ENCODE data around the gene ATP6V1F. TPM values are rescaled to one million over a fixed set of nuclear protein-coding genes. Genes with fewer than 3 reads are reported as not detected.

The ATP6V1F gene
- total RNA-seq, 4 donors from 2014 or later: 67.7 to 101 (median 84.5) TPM

- peak overlapping the region in 3 of 4 donors; percentile 35 to 48 (median 40) for H3K27ac ChIP-seq
- no peak for TF ChIP-seq POLR2AphosphoS5 (IDR thresholded peaks at IDR 0.05)
- no peak for TF ChIP-seq CTCF (IDR thresholded peaks at IDR 0.05)
- TF ChIP-seq EP300 (IDR thresholded peaks at IDR 0.05): no peak
- TF ChIP-seq POLR2A (IDR thresholded peaks at IDR 0.05): no peak
- no peaks in the 10 kb centered on the region for H3K27me3 ChIP-seq
- H3K4me3 ChIP-seq: no peak overlapping the region
- H3K4me1 ChIP-seq: peaks cover 0 to 13% (median 0%) of the 10 kb centered on the region in 3 donors
- no peaks in the 10 kb centered on the region for H3K9me3 ChIP-seq
- WGBS, 2 donors (ENCODE audit: low coverage in 1 of 2): 80% methylated on average over 3 of the region's 19 CpGs; no CpG with 5 or more reads in 1 of the 2 donors
- no peak for ATAC-seq
- peaks cover 0 to 100% of the 10 kb centered on the region in 2 donors for H3K36me3 ChIP-seq
Measured at GRCh38 chr7:128845987-128846386, 16.7 kb upstream of the ATP6V1F start.

- TF ChIP-seq POLR2AphosphoS5 (IDR thresholded peaks at IDR 0.05) (no peak), EP300 (IDR thresholded peaks at IDR 0.05) (no peak), CTCF (IDR thresholded peaks at IDR 0.05) (no peak), POLR2A (IDR thresholded peaks at IDR 0.05) (no peak)
- peaks cover 0 to 3% (median 0%) of the 10 kb centered on the region in 3 donors for H3K4me1 ChIP-seq
- no peaks in the 10 kb centered on the region for H3K9me3 ChIP-seq
- no peak overlapping the region for H3K4me3 ChIP-seq
- H3K27me3 ChIP-seq: no peaks in the 10 kb centered on the region
- no peak for ATAC-seq
- peaks cover 0 to 100% of the 10 kb centered on the region in 2 donors for H3K36me3 ChIP-seq
- 71 to 77% methylated on average over 6 to 9 of the region's 14 CpGs for WGBS, 2 donors (ENCODE audit: low coverage in 1 of 2)
- H3K27ac ChIP-seq: no peak overlapping the region
Measured at GRCh38 chr7:128846781-128847444, 15.7 kb upstream of the ATP6V1F start.

GRCh38 chr7:128847721-128848211 is 14.9 kb upstream of the ATP6V1F start:
- Histone ChIP-seq H3K27me3 (no peaks in the 10 kb centered on the region), H3K36me3 (peaks cover 0 to 100% of the 10 kb centered on the region in 2 donors), H3K4me1 (no peaks in the 10 kb centered on the region), H3K9me3 (no peaks in the 10 kb centered on the region), H3K27ac (peak overlapping the region in 3 of 4 donors; percentile 6 to 37 (median 18)), H3K4me3 (no peak overlapping the region)
- no peak for ATAC-seq
- WGBS, 2 donors (ENCODE audit: low coverage in 1 of 2): no CpG with 5 or more reads among the region's 17 CpGs
- TF ChIP-seq POLR2A (IDR thresholded peaks at IDR 0.05): no peak

- Histone ChIP-seq H3K4me3 (no peak overlapping the region), H3K27ac (peak overlapping the region in 3 of 4 donors; percentile 6 to 37 (median 18)), H3K4me1 (no peaks in the 10 kb centered on the region), H3K27me3 (no peaks in the 10 kb centered on the region), H3K36me3 (peaks cover 0 to 100% of the 10 kb centered on the region in 2 donors), H3K9me3 (no peaks in the 10 kb centered on the region)
- no peak for ATAC-seq
- WGBS, 2 donors (ENCODE audit: low coverage in 1 of 2): 71 to 80% methylated on average over 1 to 4 of the region's 31 CpGs
- no peak for TF ChIP-seq EP300 (IDR thresholded peaks at IDR 0.05)
- TF ChIP-seq POLR2A (IDR thresholded peaks at IDR 0.05): no peak
- TF ChIP-seq POLR2AphosphoS5 (IDR thresholded peaks at IDR 0.05): no peak
- no peak for TF ChIP-seq CTCF (IDR thresholded peaks at IDR 0.05)
Measured at GRCh38 chr7:128848289-128849155, 14.1 kb upstream of the ATP6V1F start.

GRCh38 chr7:128849156-128849515 is 13.5 kb upstream of the ATP6V1F start:
- H3K27ac ChIP-seq: peak overlapping the region in 2 of 4 donors; percentile 18 to 33
- no peaks in the 10 kb centered on the region for H3K27me3 ChIP-seq
- no peak for TF ChIP-seq POLR2AphosphoS5 (IDR thresholded peaks at IDR 0.05)
- WGBS, 2 donors (ENCODE audit: low coverage in 1 of 2): 100% methylated on average over 2 of the region's 16 CpGs; no CpG with 5 or more reads in 1 of the 2 donors
- peaks cover 0 to 100% of the 10 kb centered on the region in 2 donors for H3K36me3 ChIP-seq
- H3K4me3 ChIP-seq: no peak overlapping the region
- H3K4me1 ChIP-seq: no peaks in the 10 kb centered on the region
- ATAC-seq: no peak
- H3K9me3 ChIP-seq: no peaks in the 10 kb centered on the region

Data from gastroesophageal sphincter (tissue), 4 donors.